Kasumi-1 (cell line): ENCODE data around the gene SAE1.

Experiments used
- DNase-seq, 2 experiments: peaks; one replicate each; lab custom pipeline; 2025; lab: John Stamatoyannopoulos, UW

Gene SAE1

GRCh38 chr19:47161876-47162489 is 31.3 kb downstream of the SAE1 start:
- no peak for DNase-seq

DNA sequence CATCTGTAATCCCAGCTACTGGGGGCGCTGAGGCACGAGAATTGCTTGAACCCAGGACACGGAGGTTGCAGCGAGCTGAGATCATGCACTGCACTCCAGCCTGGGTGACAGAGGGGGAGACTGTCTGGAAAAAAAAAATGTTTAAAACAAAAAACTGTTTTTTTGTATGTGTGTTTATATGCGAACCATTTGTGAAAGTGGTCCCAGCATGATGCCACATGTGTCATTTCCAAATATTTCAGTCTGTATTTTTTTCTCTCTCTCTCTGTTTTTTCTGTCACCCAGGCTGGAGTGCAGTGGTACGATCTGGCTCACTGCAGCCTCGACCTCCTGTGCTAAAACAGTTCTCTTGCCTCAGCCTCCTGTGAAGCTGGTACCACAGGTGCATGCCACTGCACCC is 37.4 kb downstream of the SAE1 start:
- DNase-seq, result no peak

GRCh38 chr19:47172666-47173455 is 42.2 kb downstream of the SAE1 start:
- no peak for DNase-seq

DNA sequence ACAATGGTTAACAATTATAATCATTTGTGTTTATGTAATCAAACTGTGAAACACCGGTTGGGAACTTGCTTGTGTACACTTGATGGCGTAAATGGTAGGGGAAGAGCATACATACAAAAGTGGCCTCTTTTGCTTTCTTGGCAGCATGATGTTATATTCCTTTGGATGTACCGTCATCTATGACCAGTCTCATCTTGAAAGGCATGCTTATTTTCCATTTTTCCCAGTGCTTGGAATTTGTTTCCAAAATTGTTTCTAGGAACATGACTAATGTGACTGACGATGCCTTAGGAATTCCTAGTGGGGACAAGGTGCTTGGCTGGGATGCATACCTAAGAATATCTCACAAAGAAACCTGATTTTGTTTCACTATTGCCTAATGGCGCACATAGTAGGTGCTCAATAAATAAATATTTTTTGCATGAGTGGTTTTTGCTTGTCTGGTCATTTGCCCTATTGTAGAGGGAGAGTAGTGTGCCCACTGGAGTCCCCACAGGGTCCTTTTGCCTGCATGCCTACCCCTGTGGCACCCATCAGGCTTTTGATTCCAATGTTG is 45.5 kb downstream of the SAE1 start:
- DNase-seq, result no peak

DNA sequence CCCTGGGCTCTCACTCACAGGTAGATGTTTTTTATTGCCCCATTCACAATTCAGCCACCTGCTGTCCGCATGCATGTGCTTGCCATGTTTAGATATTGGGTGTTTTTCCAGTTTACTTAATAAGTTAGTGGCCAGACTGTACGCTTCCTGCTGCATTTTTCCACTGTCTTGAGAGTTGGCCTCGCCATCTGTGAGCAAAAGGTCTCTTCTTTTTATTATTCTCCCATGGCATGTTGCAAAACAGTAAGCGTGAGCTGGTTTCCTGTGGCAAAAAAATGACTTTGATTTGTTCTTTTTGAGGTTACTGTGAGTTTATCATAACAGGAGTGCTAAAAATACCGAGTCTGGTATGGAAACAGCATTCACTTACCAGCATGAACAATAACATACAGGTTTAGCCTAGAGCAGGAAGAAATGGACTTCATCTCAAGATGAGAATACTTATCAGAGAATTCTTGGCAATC is 46.0 kb downstream of the SAE1 start:
- DNase-seq, result no peak

- DNase-seq, result no peak
Measured at GRCh38 chr19:47179653-47180310, 49.1 kb downstream of the SAE1 start.

DNA sequence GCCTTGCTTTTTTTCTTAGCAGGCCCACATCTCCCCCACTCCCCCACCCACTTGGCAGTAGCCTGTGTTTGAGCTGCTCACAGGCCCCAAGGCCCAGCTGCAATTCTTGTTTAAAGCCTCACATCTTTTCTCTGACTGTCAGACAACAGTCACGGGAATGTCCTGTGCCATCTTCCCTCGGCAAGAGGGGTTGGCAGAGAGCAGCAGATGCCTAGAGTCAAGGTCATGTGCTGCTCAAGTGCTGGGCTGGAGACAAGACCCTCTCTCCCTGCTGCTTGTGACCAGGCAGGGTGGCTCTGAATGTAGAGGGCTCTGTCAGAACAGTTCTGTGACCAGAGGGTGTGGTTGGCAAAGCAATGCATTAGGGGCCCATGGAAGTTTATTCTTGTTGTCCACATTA is 53.0 kb downstream of the SAE1 start:
- no peak for DNase-seq

DNA sequence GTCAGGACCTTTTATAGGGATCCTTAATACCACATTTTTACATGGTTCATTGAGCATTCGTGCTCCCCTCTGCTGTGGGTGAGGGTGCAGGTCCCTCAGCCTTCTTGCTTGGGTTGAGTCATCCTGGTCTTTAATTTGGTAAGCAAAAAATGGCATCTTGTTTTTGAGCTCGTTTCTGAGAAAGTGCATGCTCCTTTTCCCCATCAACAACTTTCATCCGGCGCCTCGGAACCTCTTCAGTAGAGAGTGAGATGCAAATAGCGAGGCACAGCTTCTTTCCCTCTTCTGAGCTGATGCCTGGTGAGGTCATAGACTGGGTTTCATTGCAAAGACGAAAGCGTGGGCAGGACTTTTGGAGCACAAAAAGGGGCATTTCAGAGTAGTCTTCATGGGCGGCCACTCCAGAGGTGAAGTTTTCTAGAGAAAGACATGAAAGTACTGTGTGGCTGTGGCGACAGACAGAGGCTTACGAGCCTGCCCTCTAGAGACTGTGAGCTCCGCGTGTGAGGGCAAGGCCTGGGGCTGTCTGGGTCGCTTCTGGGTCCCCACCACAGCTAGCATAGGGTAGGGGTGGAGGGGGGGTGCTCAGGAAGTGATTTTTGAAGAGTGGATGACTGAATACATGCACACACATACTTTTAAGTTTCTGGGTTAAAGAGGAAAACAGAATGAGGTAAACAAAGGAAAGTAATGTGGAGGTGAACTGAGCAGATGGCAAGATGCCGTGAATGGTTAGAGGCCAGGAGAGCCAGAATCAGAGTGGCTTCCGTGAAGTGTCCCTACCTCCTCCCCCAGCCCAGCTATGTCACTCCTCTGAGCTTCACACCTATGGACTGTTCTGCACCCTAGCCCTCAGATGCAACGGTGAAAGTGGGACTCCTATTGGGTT is 56.1 kb downstream of the SAE1 start:
- DNase-seq, result no peak

DNA sequence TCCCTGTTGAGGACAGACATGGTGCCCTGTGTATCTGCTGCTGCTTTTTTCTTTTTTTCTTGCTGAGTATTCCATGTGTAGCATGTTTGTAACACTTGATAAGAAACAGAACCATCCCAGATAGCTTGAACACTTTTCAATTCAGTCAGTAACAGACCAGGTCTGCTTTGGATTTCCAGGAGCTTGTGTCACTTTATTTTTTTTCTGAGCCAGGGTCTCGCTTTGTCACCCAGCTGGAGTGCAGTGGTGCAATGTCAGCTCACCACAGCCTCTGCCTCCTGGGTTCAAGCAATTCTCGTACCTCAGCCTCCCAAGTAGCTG is 56.7 kb downstream of the SAE1 start:
- DNase-seq, result no peak

- no peak for DNase-seq
Measured at GRCh38 chr19:47187797-47188196, 57.2 kb downstream of the SAE1 start.

GRCh38 chr19:47188507-47189033 is 57.9 kb downstream of the SAE1 start:
- no peak for DNase-seq

DNA sequence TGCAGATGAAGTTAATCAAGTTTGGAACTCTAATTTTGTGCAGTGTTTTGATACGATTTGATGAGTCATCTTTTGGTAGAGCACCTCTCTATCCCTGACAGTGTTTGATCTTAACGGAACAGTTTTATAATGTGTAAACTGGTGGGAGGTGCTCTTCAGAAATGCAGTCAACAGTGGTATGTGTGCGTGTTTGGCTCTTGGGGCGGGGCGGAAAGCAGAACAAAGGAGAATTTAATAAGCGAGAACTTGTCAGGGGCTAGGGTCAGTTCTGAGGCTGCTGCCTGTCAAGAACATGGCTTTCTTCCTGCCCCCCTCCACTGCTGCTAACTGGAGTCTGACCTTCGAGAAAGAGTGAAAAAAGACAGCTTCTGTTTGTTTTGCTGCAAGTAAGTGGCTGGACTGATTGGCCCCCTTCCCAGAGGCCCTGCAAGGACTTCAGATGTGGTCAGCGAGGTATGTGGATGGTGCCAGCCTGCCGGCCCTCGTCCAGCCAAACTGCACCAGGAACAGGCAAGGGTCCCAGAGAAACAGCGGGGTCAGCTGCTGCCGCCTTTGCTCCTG is 59.6 kb downstream of the SAE1 start:
- no peak for DNase-seq

DNA sequence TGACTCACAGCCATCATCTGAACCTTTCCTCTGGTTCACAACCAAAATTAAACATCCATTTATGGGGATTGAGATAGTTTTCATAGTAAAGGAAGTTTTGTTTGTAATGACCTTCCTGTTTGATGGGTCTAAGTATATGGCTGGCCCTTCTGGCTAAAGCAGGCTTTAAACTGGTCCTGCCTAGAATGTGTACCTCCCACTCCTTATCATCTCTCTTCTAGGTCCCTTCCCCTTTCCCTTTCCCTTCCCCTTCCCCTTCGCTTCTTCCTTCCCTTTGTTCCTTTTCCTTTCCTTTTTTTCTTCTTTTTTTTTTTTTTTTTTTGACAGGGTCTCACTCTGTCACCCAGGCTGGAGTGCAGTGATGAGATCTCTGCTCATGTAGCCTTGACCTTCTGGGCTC is 64.8 kb downstream of the SAE1 start:
- no peak for DNase-seq

GRCh38 chr19:47197141-47197540 is 66.5 kb downstream of the SAE1 start:
- DNase-seq, result no peak

GRCh38 chr19:47200530-47200929 is 69.9 kb downstream of the SAE1 start:
- no peak for DNase-seq

- no peak for DNase-seq
Measured at GRCh38 chr19:47203254-47203653, 72.6 kb downstream of the SAE1 start.

GRCh38 chr19:47209319-47210179 is 78.9 kb downstream of the SAE1 start:
- DNase-seq, result no peak

GRCh38 chr19:47210180-47210490 is 79.5 kb downstream of the SAE1 start:
- DNase-seq, result no peak

DNA sequence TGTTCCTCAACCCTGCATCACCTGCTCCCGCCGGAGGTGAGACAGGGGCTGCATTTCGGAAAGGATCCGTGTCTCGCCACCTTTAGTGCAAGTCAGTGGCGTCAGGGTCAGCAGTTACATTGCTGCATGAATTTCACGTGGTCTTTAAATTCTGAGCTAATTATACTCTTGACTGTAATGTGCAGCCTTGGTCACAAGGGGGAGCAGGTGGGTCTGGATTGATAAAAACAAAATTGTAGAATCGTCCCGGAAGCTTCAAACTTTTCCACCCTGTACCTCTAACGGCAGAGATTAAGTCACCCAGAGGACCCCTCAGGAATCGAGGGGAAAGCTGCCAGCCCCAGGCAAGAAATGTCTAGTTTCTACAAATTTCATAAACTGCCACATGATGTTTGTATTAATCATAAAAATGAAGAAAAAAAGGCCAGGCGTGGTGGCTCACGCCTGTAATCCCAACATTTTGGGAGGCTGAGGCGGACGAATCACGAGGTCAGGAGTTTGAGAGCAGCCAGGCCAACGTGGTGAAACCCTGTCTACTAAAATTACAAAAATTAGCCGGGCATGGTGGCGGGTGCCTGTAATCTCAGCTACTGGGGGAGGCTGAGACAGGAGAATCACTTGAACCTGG is 80.2 kb downstream of the SAE1 start:
- DNase-seq, result peak; percentile 85 to 89

DNA sequence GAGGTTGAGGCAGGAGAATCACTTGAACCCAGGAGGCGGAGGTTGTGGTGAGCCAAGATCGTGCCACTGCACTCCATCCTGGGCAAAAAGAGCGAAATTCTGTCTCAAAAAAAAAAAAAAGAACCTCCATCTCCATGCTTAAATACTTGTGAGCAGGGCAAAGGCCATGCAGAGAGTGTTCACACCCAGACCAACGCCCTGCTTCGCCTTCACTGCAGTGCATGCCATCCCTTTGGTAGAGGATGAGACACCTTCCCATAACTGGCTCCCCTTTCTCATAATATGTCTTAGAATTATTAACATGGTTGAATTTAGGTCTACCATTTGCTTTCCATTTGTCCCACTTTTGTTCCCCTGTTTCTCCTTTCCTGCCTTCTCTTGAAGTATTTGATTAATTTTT is 84.9 kb downstream of the SAE1 start:
- DNase-seq, result no peak
